Measurements from ENCODE around the gene TMED1.

Gene TMED1

GRCh38 chr19:10811391-10812111, 24.5 kb downstream of the TMED1 start:
- DNase-seq (ENCODE audit: low read depth in 2 of 2), result no peak

GRCh38 chr19:10809651-10810285, 26.2 kb downstream of the TMED1 start:
- DNase-seq (ENCODE audit: low read depth in 2 of 2), result no peak

GRCh38 chr19:10808937-10809649, 26.9 kb downstream of the TMED1 start:
- DNase-seq (ENCODE audit: low read depth in 2 of 2), result no peak

GRCh38 chr19:10805758-10806247, 30.2 kb downstream of the TMED1 start:
- no peak for DNase-seq (ENCODE audit: low read depth in 2 of 2)

- DNase-seq (ENCODE audit: low read depth in 2 of 2), result no peak
Measured at GRCh38 chr19:10805065-10805757, 30.8 kb downstream of the TMED1 start.

- no peak for DNase-seq (ENCODE audit: low read depth in 2 of 2)
Measured at GRCh38 chr19:10803252-10803651, 32.8 kb downstream of the TMED1 start.

GRCh38 chr19:10802479-10802878, 33.5 kb downstream of the TMED1 start:
- DNase-seq (ENCODE audit: low read depth in 2 of 2), result no peak

GRCh38 chr19:10800488-10800887, 35.5 kb downstream of the TMED1 start:
- no peak for DNase-seq (ENCODE audit: low read depth in 2 of 2)

- DNase-seq (ENCODE audit: low read depth in 2 of 2), result peak; percentile 78 to 80
Measured at GRCh38 chr19:10797541-10798256, 38.3 kb downstream of the TMED1 start.

GRCh38 chr19:10797078-10797477, 38.9 kb downstream of the TMED1 start:
- peak; percentile 24 to 26 for DNase-seq (ENCODE audit: low read depth in 2 of 2)

- no peak for DNase-seq (ENCODE audit: low read depth in 2 of 2)
Measured at GRCh38 chr19:10796653-10797052, 39.4 kb downstream of the TMED1 start.

GRCh38 chr19:10789866-10790265, 46.1 kb downstream of the TMED1 start:
- no peak for DNase-seq (ENCODE audit: low read depth in 2 of 2)

GRCh38 chr19:10788146-10788545, 47.9 kb downstream of the TMED1 start:
- no peak for DNase-seq (ENCODE audit: low read depth in 2 of 2)

- DNase-seq (ENCODE audit: low read depth in 2 of 2), result no peak
Measured at GRCh38 chr19:10784257-10784656, 51.8 kb downstream of the TMED1 start.

GRCh38 chr19:10782795-10783194, 53.2 kb downstream of the TMED1 start:
- DNase-seq (ENCODE audit: low read depth in 2 of 2), result no peak
